Loucy (cell line): Measurements from ENCODE around the gene UGGT2.

Experiments used
- H2AFZ ChIP-seq: fragments of 200-600 bp; sonication (generic); 2 replicates; pipeline ENCODE4 v1.6.0; 2016; ENCODE audit warnings: antibody characterized with exemption, mild to moderate bottlenecking, low read length, moderate library complexity
- H3F3A ChIP-seq: fragments of 200-600 bp; 2 replicates; pipeline ENCODE4 v1.6.0; 2016; ENCODE audit warnings: antibody characterized with exemption, low read depth, mild to moderate bottlenecking
- H3K27me3 ChIP-seq: fragments of 200-600 bp; sonication (generic); 2 replicates; pipeline ENCODE4 v1.6.1; 2014; ENCODE audit warnings: low read length, mild to moderate bottlenecking; ENCODE audit not compliant: insufficient read depth, poor library complexity, severe bottlenecking
- H3K36me3 ChIP-seq: fragments of 200-600 bp; sonication (generic); 2 replicates; pipeline ENCODE4 v1.6.1; 2016; ENCODE audit warnings: low read length; ENCODE audit not compliant: insufficient read depth
- H3K4me1 ChIP-seq: fragments of 200-600 bp; sonication (generic); 2 replicates; pipeline ENCODE4 v1.5.1; 2014; ENCODE audit warnings: low read length, mild to moderate bottlenecking; ENCODE audit not compliant: insufficient read depth, poor library complexity, severe bottlenecking
- H3K4me2 ChIP-seq: fragments of 200-600 bp; sonication (generic); 2 replicates; pipeline ENCODE4 v1.6.0; 2014; ENCODE audit warnings: antibody characterized with exemption, low read length, low read depth, mild to moderate bottlenecking; ENCODE audit not compliant: poor library complexity, severe bottlenecking
- H3K4me3 ChIP-seq: fragments of 200-600 bp; sonication (generic); 2 replicates; pipeline ENCODE4 v1.5.1; 2014; ENCODE audit warnings: low read length, mild to moderate bottlenecking, mixed read lengths; ENCODE audit not compliant: poor library complexity, severe bottlenecking
- H3K79me2 ChIP-seq: fragments of 200-600 bp; sonication (generic); 2 replicates; pipeline ENCODE4 v1.6.1; 2014; ENCODE audit warnings: low read length; ENCODE audit not compliant: insufficient read depth
- H3K9ac ChIP-seq: fragments of 200-600 bp; sonication (generic); 2 replicates; pipeline ENCODE4 v1.6.0; 2014; ENCODE audit warnings: mild to moderate bottlenecking, low read depth, low read length, moderate library complexity; ENCODE audit not compliant: poor library complexity, severe bottlenecking
- H3K9me2 ChIP-seq: fragments of 200-600 bp; sonication (generic); replicated peaks from 2 replicates; pipeline ENCODE4 v1.6.1; 2016; ENCODE audit warnings: low read depth, low read length, mixed read lengths
- H3K9me3 ChIP-seq: fragments of 200-600 bp; sonication (generic); 2 replicates; pipeline ENCODE4 v1.6.1; 2014; ENCODE audit warnings: mild to moderate bottlenecking, antibody characterized with exemption, low read length, low read depth; ENCODE audit not compliant: insufficient read depth
- H4K20me1 ChIP-seq: fragments of 200-600 bp; sonication (generic); 2 replicates; pipeline ENCODE4 v1.6.0; 2014; ENCODE audit warnings: antibody characterized with exemption, low read length, mild to moderate bottlenecking; ENCODE audit not compliant: insufficient read depth, poor library complexity, severe bottlenecking
- EZH2phosphoT487 ChIP-seq: fragments of 200-600 bp; IDR thresholded peaks from 2 replicates; pipeline ENCODE4 v1.6.1; 2018; ENCODE audit warnings: antibody characterized with exemption, mild to moderate bottlenecking, moderate library complexity, borderline replicate concordance
- TF ChIP-seq, protein P1 (sequence below): fragments of 200-600 bp; sonication (generic); conservative IDR thresholded peaks from 2 replicates; pipeline ENCODE4 v1.5.1; 2014; ENCODE audit warnings: mild to moderate bottlenecking, antibody characterized with exemption, low read length

The UGGT2 gene

DNA sequence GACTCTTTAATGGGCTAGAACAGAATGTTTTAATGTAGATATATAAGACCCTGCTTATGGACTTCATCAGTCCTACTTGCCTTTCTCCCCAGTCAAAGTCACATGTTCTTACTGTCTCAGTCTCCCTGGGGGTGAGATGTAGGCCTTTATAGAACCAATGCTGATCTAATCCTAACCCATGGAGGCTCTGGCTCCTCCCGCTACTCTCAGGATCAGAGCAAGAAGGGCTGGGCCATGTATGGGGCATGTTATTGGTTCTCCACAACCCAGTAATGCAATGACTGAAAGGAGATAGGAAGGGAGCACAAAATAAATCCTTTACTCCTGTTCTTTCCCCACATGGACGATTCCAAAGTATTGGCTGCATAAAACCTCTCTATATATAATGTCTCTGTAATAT lies 82.3 kb downstream of the UGGT2 start:
- no peaks in the 10 kb centered on the region for H3F3A ChIP-seq
- H4K20me1 ChIP-seq: no peaks in the 10 kb centered on the region
- no peaks in the 10 kb centered on the region for H3K9me3 ChIP-seq
- H3K4me2 ChIP-seq: no peak overlapping the region
- H3K4me3 ChIP-seq: no peak overlapping the region
- no peaks in the 10 kb centered on the region for H3K27me3 ChIP-seq
- no peaks in the 10 kb centered on the region for H3K36me3 ChIP-seq
- H3K79me2 ChIP-seq: no peaks in the 10 kb centered on the region
- H3K9ac ChIP-seq: no peak overlapping the region
- H3K9me2 ChIP-seq: no peaks in the 10 kb centered on the region
- TF ChIP-seq, protein P1, sequence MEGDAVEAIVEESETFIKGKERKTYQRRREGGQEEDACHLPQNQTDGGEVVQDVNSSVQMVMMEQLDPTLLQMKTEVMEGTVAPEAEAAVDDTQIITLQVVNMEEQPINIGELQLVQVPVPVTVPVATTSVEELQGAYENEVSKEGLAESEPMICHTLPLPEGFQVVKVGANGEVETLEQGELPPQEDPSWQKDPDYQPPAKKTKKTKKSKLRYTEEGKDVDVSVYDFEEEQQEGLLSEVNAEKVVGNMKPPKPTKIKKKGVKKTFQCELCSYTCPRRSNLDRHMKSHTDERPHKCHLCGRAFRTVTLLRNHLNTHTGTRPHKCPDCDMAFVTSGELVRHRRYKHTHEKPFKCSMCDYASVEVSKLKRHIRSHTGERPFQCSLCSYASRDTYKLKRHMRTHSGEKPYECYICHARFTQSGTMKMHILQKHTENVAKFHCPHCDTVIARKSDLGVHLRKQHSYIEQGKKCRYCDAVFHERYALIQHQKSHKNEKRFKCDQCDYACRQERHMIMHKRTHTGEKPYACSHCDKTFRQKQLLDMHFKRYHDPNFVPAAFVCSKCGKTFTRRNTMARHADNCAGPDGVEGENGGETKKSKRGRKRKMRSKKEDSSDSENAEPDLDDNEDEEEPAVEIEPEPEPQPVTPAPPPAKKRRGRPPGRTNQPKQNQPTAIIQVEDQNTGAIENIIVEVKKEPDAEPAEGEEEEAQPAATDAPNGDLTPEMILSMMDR: no peak
- TF ChIP-seq EZH2phosphoT487: no peak
- H2AFZ ChIP-seq: no peak overlapping the region
- no peaks in the 10 kb centered on the region for H3K4me1 ChIP-seq

DNA sequence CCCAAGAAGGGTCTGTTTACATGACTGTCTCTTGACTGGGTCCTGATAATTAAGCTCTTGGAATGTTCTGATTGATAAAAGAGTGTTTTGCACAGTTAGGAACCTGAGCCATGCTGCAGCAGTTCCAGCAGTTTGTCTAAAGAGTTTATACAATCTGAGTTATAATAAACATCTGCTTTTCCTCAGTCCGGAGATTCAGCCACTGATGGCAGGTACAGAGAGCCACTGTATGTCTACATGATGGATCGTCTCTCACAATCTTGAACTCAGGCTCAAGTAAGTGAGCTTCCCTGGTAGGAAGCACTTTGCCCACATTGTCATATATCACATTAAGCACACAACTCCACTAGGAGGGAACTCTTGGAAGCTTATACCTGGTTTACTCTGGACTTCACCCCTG lies 84.3 kb downstream of the UGGT2 start:
- H3K9me2 ChIP-seq: no peaks in the 10 kb centered on the region
- H2AFZ ChIP-seq: no peak overlapping the region
- H4K20me1 ChIP-seq: no peaks in the 10 kb centered on the region
- H3K27me3 ChIP-seq: no peaks in the 10 kb centered on the region
- H3K4me3 ChIP-seq: no peak overlapping the region
- no peaks in the 10 kb centered on the region for H3K79me2 ChIP-seq
- no peaks in the 10 kb centered on the region for H3K9me3 ChIP-seq
- TF ChIP-seq, protein P1: no peak
- TF ChIP-seq EZH2phosphoT487: no peak
- H3K4me2 ChIP-seq: no peak overlapping the region
- H3K9ac ChIP-seq: no peak overlapping the region
- no peaks in the 10 kb centered on the region for H3K36me3 ChIP-seq
- no peaks in the 10 kb centered on the region for H3F3A ChIP-seq
- no peaks in the 10 kb centered on the region for H3K4me1 ChIP-seq

DNA sequence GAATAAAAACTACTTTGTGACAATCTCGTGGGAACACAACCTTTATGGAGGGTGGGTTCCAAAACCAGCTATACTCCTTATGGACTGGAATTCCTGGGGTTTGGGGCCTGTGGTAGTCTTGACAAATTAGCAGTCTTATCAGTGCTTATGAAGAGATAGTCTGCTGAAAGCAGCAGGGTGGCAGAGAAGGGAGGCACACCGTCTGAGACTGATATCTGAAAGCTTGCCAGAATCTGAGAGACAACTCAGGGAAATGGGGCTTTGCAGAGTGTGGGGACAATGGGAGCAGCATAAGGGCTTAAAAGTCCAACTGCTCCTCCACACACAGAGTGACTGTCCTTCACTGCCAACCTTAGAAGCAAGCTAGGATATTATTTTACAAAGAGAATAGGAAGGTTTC lies 95.9 kb downstream of the UGGT2 start:
- Histone ChIP-seq H3K36me3 (no peaks in the 10 kb centered on the region), H3K27me3 (no peaks in the 10 kb centered on the region), H3K79me2 (no peaks in the 10 kb centered on the region), H4K20me1 (no peaks in the 10 kb centered on the region), H3K9ac (no peak overlapping the region), H3K4me1 (no peaks in the 10 kb centered on the region), H3K9me3 (peaks cover 4% of the 10 kb centered on the region), H3K4me3 (no peak overlapping the region), H3K9me2 (no peaks in the 10 kb centered on the region), H3K4me2 (no peak overlapping the region), H3F3A (no peaks in the 10 kb centered on the region), H2AFZ (no peak overlapping the region)
- TF ChIP-seq, protein P1: no peak
